GM12878 (cell line): ENCODE results near the gene CLTCL1.

ENCODE experiments used
- CREM ChIP-seq: IDR thresholded peaks from 2 replicates; pipeline ENCODE4 v1.6.1; 2014; ENCODE audit warnings: antibody characterized with exemption, low read depth
- POLR2AphosphoS5 ChIP-seq: IDR thresholded peaks from 2 replicates; pipeline ENCODE4 v1.6.1; 2011; ENCODE audit warnings: mild to moderate bottlenecking, low read length, inconsistent platforms

DNA sequence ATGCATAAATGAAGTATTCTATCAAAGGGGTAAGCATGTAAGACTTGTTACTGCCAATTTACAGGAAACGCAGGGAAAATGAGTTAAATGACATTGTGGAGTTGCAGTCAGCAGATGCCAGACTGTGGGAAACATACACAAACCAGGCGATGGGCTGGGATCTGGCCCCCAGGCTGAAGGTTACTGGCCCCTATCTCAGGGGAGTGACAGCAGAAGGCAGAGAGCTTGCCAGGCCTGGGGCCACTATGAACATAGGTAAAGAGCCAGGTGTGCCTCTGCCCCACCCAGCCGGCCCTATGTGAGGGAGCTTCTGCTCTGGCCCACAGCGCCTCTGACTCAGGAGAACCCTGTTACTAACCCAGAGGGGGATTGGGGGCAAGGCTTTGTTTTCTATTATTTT lies 86.9 kb downstream of the CLTCL1 start:
- no peak for TF ChIP-seq POLR2AphosphoS5
- no peak for TF ChIP-seq CREM
